Activated T-helper 1 cell treated with anti-CD3 and anti-CD28 coated beads, Interleukin-12 subunit alpha, Interleukin-12 subunit beta, Interleukin-2, Interleukin-4 antibody, amounts not matched to agents 30 ng/mL and 10 ng/mL and 1 ng/mL, durations not matched to agents 14 hours and 24 hours and 36 hours (primary cell): ENCODE measurements around the gene LUZP2. TPM values are rescaled to one million over a fixed set of nuclear protein-coding genes. Genes with fewer than 3 reads are reported as not detected.

Source experiments
- DNase-seq: peaks from one replicate; pipeline ENCODE4 v3.0.0; 2021; ENCODE audit warnings: low spot score
- H3K27ac Mint-ChIP-seq: one replicate; pipeline ENCODE4 v1.8.0; 2021; ENCODE audit warnings: mild to moderate bottlenecking, mixed read lengths
- H3K27me3 Mint-ChIP-seq: one replicate; pipeline ENCODE4 v1.8.0; 2022; ENCODE audit warnings: mild to moderate bottlenecking, moderate library complexity, mixed read lengths; ENCODE audit not compliant: insufficient read depth
- H3K36me3 Mint-ChIP-seq: one replicate; pipeline ENCODE4 v1.8.0; 2021; ENCODE audit warnings: low read depth, mixed read lengths
- H3K4me1 Mint-ChIP-seq: one replicate; pipeline ENCODE4 v1.8.0; 2021; ENCODE audit warnings: low read depth, mixed read lengths
- H3K4me3 Mint-ChIP-seq: one replicate; pipeline ENCODE4 v1.8.0; 2021; ENCODE audit warnings: mild to moderate bottlenecking, moderate library complexity, mixed read lengths
- H3K9me3 Mint-ChIP-seq: one replicate; pipeline ENCODE4 v1.8.0; 2021; ENCODE audit warnings: mixed read lengths
- intact Hi-C: fragments of 100-400 bp; cut with micrococcal nuclease; formaldehyde crosslinking; loops from one replicate; pipeline ENCODE4 v1.15.1; 2024
- total RNA-seq: library from RNA; stranded (reverse); gene quantifications from 2 replicates; pipeline ENCODE4 v1.2.3, GENCODE V29; 2022

LUZP2 gene
- total RNA-seq, 1 donor from 2014 or later: not detected

- no peak for DNase-seq
- Mint-ChIP-seq H3K36me3 (no peaks in the 10 kb centered on the region), H3K27ac (no peak overlapping the region), H3K9me3 (peaks cover 8% of the 10 kb centered on the region), H3K4me3 (no peak overlapping the region), H3K27me3 (no peaks in the 10 kb centered on the region), H3K4me1 (no peaks in the 10 kb centered on the region)
- intact Hi-C loops: no loop called here
Observed at GRCh38 chr11:25119416-25119815, 622.6 kb downstream of the LUZP2 start.
